AG08396 (cell line): ENCODE data around the gene RXFP1.

ENCODE experiments used
- DNase-seq: peaks from one replicate; pipeline ENCODE4 v3.0.0; 2012; ENCODE audit warnings: low spot score, mixed read lengths

RXFP1 gene

DNA sequence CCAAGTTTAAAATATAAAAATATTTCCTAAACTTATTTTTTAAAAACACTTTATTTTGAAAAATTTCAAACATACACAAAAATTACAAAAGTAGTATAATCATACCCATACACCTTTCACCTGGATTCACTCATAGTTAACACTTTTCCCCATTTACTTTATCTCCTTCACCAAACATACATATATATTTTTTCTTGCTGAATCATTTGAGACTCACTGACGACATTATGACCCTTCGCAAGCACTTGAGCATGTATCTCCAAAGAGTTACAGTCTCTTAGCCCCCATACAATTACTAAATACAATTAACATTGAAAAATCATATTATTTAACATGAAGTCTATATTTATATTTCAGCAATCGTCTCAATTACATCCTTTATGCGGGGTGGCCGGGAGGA, 19.8 kb downstream of the RXFP1 start:
- no peak for DNase-seq

DNA sequence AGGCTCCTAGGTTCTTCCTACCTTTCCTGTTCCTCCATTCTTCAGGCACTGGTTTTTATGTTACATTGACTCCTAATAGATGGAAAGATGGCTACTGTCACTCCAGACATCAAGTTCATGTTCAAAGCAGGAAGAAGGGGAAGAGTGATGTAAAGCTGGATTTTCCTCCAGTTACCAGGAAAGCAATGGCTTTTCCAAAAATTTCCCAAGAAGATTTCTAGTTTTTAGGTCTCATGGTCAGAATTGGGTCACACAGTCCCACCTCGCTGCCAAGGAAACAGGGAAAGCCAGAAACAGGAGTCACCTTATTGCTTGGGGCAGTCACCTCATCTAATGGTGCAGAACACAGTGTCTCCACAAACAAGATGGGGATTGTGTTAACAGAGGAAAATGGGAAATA, 21.5 kb downstream of the RXFP1 start:
- DNase-seq, result no peak

DNA sequence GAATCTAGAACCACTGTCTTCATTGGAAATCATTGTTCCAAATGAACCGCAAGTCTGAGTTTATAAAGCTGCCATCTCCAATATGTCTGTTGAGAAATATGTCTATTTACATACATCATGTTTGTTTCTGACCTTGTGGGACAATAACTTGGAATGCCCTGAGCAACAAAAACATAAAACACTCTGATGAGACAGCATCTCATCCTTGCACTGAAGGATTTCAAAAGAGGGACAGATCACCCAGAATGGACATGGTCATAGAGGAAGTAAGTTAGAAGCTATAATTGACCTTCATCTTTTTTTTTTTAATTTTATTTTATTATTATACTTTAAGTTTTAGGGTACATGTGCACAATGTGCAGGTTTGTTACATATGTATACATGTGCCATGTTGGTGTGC, 22.5 kb downstream of the RXFP1 start:
- DNase-seq, result no peak

DNA sequence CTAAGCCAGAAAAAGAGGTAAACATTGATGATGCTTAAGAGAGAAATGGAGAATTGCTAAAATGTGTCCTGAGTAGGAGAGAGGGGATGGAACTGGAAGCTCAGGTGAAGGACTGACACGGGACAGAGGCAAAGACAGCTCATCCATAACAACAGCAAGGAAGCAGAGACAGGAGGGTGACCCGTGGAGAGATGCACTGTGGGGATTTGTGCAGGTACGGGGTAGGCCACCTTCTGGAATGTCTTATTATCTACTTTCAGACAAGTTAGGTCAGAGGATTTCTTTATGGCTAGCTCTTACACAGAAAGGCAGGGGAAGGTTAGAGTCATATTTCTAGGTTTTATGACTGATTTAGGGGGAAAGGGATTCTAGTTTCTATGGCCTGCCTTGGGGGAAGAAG, 31.7 kb downstream of the RXFP1 start:
- DNase-seq, result no peak

DNA sequence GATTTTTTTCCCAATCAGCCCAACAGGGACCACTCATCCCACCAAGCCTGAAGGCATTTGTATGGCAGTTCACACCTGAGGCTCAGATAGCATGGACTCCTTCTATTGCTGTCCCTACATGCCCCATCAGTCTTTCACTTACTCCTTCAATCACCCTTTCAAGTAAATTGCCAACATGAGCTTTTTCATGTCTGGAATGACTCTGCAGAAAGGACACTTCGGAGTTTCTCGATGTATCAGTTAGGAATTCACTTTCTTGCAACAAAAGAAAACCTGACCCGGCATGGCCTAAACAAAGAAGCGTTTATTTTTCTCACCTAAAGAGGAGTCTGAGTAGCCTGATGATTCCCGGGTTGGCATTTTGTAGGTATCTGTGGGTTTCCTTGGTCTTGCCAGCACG, 38.6 kb downstream of the RXFP1 start:
- no peak for DNase-seq

DNA sequence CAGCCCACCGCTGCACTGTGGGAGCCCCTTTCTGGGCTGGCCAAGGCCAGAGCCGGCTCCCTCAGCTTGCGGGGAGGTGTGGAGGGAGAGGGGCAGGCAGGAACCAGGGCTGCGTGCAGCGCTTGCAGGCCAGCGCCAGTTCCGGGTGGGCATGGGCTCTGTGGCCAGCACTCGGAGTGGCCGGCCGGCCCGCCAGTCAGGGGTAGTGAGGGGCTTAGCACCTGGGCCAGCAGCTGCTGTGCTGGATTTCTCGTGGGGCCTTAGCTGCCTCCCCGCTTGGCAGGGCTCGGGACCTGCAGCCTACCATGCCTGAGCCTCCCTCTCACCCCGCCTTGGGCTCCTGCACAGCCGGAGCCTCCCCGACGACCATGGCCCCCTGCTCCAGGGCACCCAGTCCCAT, 45.2 kb downstream of the RXFP1 start:
- DNase-seq, result no peak

DNA sequence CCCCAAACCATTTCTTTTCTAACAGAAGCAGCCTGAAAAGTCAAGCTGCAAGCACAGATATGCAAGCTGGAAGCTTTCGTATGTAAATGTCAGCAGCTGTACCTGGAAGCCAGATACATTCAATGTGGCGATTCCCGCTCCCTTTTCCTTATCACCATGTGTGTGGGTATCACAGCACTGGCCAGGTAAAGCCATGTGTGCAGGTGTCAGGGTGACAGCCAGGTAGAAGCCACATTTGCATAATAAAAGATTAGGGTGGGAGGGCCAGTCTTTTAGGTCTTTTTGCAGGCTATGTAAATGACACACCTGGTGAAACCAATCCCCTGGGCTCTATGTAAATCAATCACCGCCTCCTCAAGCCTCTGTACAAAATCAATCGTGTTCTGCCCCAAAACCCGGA, 50.1 kb downstream of the RXFP1 start:
- no peak for DNase-seq

DNA sequence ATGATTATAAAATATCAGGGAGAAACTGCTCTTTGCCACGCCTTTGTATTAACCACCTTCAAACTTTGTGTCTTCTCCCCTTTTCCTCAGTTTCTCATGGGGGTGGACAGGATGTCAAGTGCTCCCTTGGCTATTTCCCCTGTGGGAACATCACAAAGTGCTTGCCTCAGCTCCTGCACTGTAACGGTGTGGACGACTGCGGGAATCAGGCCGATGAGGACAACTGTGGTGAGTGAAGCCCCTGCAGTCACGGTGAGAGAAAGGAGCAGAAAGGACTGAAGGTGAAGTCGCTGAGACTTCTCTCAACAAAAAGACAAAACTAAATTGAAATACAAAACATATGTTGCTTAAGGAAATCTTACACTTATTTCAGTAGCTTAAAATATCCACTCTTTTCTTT, 50.9 kb downstream of the RXFP1 start:
- no peak for DNase-seq

DNA sequence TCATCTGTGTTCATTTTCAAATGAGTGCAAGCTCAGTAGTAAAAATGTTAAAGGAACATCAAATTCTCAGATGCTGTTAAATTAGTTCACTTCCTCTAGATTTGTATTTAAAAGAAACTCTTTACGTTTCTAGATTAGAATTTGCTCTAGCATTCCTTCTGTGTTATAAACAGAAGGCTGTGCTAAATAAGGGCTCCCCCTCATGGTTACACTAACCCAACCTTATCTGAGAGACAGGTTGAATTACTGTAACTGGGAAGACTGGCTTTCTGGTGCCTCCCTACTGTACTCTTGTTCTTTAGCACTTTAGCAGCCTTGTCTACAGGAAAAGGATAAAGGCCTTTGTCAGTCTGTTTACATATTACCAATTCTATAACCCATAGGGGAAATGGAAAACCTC, 56.8 kb downstream of the RXFP1 start:
- DNase-seq, result peak; percentile 35

DNA sequence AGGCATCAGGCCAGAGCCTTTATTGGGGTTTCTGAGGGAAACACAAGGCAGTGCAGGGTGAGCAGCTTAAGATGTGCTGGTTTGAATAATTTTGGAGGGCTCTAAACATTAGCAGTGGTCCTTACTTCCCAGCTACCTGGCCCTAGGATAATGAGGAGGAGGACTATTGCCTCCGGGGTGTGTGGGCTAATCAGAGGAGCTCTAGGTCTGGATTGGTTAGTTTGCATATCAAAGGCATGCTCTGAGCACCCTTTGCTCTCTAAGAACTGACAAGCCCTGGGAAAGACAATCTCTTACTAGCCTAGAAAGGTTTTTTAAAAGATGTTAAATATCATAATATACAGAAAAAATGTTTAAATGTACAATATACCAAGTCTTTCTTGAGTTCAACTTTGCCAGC, 58.4 kb downstream of the RXFP1 start:
- no peak for DNase-seq

DNA sequence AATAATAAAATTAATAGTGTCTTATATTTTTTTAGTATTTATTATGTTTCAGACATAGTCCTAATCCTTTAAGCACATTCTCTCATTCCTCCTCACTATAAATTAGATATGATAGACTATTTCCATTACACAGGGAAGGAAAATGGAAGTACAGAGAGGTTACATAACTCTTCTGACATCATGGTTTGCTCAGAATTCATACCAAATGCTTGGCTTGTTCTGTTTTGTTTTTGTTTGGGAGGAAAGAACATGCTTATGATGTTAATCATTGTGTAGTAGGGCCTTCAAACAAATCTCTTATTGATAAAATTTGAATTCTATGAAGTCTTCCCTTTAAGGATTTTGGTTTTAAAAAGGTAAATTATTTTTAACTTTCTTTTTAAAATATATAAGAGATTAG, 59.5 kb downstream of the RXFP1 start:
- no peak for DNase-seq

DNA sequence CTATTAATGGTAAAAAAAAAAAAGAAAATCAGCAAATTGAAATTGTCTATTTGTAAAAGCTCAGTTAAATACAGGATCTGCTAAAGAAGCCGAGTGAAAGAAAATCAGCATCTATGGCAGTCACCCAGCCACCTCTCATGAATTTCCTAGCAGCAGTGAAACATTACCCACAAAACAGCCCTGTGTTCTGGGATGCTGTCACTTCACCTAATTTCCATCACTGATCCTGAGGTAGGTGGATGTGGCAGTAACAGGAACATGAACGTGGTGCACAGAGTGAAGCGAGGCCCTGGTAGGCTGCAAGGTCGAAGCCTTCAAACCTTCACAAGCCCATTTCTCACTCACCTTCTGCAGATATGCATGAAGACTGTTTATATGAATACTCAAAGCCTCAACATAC, 65.2 kb downstream of the RXFP1 start:
- no peak for DNase-seq

DNA sequence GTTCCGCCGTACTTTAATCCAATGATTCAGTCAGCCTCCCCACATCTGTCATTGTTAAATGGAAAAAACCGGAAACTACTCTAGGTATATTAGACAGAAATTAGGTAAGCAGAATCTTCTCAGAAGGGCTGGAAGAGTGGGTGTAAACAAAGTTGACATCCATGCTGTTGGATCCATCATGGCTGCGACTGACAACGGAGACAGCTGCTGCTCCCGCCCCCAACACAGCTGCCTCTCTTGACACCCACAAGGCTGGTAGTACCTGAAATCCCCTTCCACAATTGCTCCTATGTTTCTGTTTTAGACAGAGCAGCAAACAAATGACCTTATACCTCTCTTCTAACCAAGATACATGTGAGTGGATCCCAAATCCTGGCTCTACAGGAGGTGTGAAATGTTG, 66.6 kb downstream of the RXFP1 start:
- no peak for DNase-seq

DNA sequence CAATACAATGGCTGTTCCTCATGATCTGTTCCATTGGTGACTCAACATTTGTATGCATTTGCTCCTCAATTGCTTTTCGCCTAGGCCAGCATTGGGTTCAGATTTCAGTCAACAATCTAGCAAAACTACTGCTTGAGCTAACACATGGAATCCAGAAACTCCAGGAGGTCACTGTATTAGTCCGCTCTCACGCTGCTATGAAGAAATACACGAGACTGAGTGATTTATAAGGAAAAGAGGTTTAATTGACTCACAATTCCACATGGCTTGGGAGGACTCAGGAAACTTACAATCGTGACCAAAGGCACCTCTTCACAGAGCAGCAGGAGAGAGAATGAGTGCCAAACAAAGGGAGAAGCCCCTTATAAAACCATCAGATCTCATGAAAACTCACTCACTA, 67.1 kb downstream of the RXFP1 start:
- no peak for DNase-seq

DNA sequence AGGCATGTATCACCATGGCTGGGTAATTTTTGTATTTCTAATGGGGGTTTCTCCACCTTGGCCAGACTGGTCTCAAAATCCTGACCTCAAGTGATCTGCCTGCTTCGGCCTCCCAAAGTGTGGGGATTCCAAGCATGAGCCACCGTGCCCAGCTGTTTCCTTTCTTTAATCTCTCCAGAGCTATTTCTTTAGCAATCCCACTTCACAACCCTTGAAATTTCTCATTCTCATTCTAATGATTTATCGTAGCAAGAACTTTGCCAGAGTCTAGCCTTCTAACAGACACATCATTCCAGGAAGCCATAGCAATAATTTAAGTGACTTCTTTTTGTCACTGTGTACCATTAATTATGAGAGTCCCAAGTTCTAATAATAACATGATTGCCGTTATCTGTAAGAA, 68.6 kb downstream of the RXFP1 start:
- DNase-seq, result no peak

DNA sequence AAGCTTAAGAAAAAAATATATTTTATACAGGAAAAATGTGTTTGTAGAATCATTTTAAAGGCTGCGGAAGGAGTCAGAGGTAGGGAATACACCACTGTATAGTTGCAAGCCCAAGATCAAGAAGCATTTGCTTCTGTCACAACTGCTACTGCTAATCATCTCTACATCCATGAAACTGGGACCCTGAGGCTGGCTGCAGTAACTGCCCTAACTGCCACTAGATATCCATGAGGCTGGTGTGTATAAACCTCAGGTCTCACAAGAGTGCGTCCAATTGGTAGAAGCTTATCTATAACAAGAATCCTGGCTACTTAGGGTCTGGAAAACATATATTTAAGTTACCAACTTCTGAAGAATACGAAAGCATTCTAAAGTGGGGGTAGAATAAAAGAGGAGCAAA, 69.1 kb downstream of the RXFP1 start:
- DNase-seq, result no peak

DNA sequence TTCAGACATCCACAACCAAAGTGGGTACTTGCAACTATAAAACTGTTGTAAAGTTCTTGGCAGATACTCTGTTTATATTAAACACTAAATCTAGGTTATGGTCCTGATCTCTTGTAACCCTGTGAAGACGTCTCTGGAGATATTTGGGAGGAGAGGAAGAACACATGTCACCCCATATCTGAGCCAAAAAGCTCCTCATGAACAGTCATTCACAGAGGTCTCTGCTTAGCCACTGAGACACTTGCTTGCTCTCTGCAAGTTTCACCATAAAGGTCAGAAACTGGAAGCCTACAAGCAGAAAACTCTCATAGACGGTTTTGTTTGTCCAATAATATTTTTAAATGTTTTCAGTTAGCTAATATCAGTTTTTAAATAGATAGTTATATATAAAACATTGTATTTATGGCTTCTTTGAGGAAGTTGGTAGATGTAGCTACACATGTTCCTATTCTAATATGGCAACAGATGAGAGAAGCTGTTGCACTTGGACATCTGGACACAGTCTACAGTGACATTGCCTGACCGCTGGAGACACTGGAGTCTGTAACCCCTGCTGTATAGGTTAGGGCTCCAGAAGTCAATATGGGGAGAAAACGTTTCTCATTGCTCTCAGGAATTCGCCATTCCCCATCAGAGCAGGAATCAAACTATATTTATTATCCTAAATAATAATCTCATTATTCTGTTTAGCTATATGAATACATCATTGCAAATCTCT, 76.4 kb downstream of the RXFP1 start:
- DNase-seq, result no peak

DNA sequence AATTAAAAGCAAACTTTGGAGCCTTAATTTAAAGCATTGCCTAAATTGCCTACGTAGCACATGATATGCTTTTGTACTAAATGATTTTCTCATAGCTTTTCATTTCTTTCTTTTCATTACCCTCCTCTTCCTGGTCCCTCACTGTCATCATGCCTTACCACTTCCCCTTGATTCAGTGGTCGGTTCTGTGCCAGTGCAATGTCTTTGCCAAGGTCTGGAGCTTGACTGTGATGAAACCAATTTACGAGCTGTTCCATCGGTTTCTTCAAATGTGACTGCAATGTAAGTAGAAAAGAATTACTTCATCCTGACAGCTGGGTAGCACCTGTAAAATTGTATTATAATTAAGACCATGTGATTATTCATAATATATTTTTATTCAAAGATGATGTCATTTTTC, 77.5 kb downstream of the RXFP1 start:
- no peak for DNase-seq

DNA sequence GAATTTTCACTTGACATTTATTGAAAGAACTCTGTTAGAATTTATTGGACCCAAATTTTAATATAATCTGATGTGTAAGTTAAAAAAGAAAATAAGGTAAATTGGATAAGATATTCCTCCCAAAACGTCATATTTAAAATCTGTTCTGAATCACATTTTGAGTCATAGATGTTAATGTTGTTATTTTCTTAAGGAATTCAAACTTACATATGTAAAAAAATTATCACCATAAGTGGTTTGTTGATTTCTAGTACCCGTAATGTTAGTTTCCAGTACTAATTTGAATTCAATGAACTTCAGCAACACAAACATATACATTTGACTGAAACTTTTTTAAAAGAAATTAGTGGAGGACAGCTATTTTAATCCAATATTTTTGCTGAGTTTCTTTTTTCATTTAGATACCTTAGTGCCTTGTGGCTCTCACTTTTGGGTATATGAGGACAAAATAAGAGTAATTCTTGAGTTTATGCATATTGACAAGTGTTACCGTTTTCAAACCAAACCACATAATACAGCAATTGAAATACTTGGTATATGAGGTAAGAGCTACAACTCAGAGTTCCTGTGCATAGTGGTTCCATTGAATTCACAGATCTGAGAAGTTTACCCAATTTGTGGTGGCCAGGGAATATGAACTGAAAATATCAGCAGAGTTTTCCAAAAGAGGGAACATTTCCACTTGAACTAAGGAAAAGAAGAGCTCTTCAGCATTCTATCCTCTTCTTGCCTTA, 78.2 kb downstream of the RXFP1 start:
- DNase-seq, result no peak

DNA sequence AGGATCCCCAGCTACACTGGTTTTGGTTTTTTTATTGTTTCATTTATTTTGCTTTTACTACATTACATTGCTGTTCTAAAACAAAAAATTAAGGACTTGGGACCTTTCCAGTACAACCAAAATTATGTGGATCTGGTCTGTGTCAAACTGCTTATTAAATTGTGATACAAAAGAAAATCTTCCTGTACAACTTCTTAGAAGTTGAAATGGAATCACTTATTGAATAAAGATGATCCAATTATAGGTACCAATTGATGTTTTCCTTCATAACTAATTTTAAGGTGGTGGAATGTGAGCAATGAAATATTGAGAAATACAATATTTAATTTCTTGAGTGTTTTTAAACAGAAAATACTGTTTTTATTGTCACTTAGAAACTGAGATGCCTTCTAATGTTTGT, 82.7 kb downstream of the RXFP1 start:
- no peak for DNase-seq

DNA sequence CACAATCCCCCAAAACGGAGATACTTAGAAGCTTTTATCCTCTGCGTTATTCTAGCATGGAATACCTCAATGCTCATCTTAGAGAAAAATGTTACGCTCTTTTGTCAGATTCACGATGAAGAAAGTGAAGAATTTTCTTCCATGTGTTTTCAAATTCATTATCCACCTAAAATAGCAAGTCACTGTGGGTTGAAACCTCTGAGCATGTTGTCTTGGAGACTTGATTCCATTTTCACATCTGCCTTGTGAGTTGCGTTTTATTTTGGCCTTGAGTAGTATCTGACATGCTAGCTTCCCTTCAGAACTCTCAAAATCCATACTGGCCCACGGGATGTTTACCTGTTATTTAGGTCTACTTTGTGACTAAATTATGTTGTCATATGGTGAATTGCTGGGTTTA, 83.7 kb downstream of the RXFP1 start:
- no peak for DNase-seq

DNA sequence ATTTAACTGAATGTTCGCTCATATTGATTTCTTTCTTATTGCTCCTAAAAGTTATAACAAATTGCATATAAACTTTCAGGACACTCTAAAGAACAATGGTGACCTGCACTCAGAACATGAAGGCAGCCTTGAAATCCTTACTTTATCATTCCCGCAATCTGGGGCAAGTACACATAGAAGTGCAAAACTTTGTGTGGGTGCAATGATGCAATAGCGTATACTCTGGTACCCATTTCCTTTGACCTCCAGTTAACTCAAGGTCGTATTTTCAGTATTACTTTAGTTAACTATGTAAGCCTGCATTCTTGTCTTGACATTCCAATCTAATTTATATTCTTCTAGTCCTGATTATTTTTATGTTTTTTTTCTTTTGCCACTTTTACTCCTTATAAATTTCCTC, 85.3 kb downstream of the RXFP1 start:
- no peak for DNase-seq

DNA sequence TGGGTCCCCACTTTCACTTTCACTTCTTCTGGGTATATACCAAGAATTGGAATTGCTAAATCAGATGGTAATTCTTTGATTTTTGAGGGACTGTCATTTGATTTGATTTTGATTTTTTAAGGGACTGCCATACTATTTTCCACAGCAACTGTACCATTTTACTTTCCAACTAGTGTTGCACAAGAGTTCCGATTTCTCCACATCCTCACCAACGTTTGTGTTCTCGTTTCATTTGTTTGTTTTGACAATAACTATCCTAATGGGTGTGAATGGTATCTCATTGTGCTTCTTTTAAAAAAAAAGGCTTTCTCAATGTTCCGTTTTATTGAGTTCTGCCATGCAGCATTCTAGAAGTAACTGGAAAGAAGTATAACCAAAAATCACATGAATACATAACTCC, 87.4 kb downstream of the RXFP1 start:
- DNase-seq, result no peak

DNA sequence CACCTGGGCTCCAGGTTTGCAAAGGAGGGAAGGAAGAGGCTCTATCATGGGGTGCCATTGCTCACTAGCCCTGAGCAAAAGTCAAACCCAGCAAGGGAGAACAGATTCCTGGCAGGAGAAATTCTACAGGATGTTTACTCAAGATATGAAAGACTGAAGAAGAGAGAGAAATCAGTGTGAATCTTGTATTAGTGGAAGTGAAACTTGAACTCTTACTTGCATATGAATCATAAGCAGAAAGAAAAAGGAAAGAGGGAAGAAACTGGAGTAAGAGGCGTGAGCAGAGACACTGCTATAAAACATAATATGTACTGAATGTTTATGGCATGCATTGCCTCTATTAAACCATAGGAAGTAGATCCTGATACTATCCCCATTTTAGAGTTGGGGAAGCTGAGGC, 89.1 kb downstream of the RXFP1 start:
- no peak for DNase-seq
